NCI-H1048 (cell line): ENCODE data around the gene DAAM1.
A peak's percentile ranks its signal among the peaks of the same experiment; 100 is the strongest.

Experiments used
- DNase-seq: peaks from one replicate; lab custom pipeline; 2025; lab: John Stamatoyannopoulos, UW

DAAM1 gene

GRCh38 chr14:59188461-59189090 is at the start of gene DAAM1:
DAAM1 (plus strand) TSS chr14:59188667; CDS start chr14:59263478, 74,811 bp downstream.
- DNase-seq, result peak; percentile 95

GRCh38 chr14:59139324-59139723 is 49.1 kb upstream of the DAAM1 start:
- DNase-seq, result no peak

GRCh38 chr14:59140106-59140843 is 48.2 kb upstream of the DAAM1 start:
- no peak for DNase-seq

GRCh38 chr14:59146484-59146883 is 42.0 kb upstream of the DAAM1 start:
- no peak for DNase-seq

- no peak for DNase-seq
These were observed 41.5 kb upstream of the DAAM1 start for GRCh38 chr14:59147007-59147406.

- no peak for DNase-seq
These were observed 40.0 kb upstream of the DAAM1 start for GRCh38 chr14:59148334-59148900.

- DNase-seq, result no peak
These were observed 37.5 kb upstream of the DAAM1 start for GRCh38 chr14:59150990-59151389.

- DNase-seq, result no peak
These were observed 34.1 kb upstream of the DAAM1 start for GRCh38 chr14:59154373-59154772.

GRCh38 chr14:59155886-59156285 is 32.6 kb upstream of the DAAM1 start:
- DNase-seq, result no peak

GRCh38 chr14:59159169-59159568 is 29.3 kb upstream of the DAAM1 start:
- no peak for DNase-seq

GRCh38 chr14:59160506-59160905 is 28.0 kb upstream of the DAAM1 start:
- no peak for DNase-seq

- DNase-seq, result no peak
These were observed 26.8 kb upstream of the DAAM1 start for GRCh38 chr14:59161561-59162175.

- DNase-seq, result no peak
These were observed 22.2 kb upstream of the DAAM1 start for GRCh38 chr14:59166258-59166657.

GRCh38 chr14:59175404-59175803 is 13.1 kb upstream of the DAAM1 start:
- no peak for DNase-seq

GRCh38 chr14:59176765-59177164 is 11.7 kb upstream of the DAAM1 start:
- no peak for DNase-seq

GRCh38 chr14:59177262-59177661 is 11.2 kb upstream of the DAAM1 start:
- no peak for DNase-seq

- DNase-seq, result no peak
These were observed 6.7 kb upstream of the DAAM1 start for GRCh38 chr14:59181791-59182190.

- DNase-seq, result no peak
These were observed 5.8 kb upstream of the DAAM1 start for GRCh38 chr14:59182641-59183040.

- DNase-seq, result no peak
These were observed 5.3 kb upstream of the DAAM1 start for GRCh38 chr14:59183150-59183549.

- DNase-seq, result no peak
These were observed 4.1 kb upstream of the DAAM1 start for GRCh38 chr14:59184396-59184795.

GRCh38 chr14:59185676-59186075 is 2.8 kb upstream of the DAAM1 start:
- DNase-seq, result no peak

GRCh38 chr14:59186306-59186705 is 2.2 kb upstream of the DAAM1 start:
- DNase-seq, result no peak

- DNase-seq, result no peak
These were observed 1.3 kb upstream of the DAAM1 start for GRCh38 chr14:59187118-59187517.
